Neuronal stem cell (in vitro differentiated cells): ENCODE data around the gene MINK1.
"Not testable (repeated sequence)": the region's sequence is repeated elsewhere in the genome, so short reads cannot be mapped to it uniquely, and the experiment has no call there.

Experiments used
- DNase-seq: peaks from one replicate; pipeline ENCODE4 v3.0.0-alpha.2; 2013; ENCODE audit warnings: low spot score
- H2AFZ ChIP-seq: one replicate; pipeline ENCODE4 v1.6.1; 2013; ENCODE audit warnings: mild to moderate bottlenecking, low read length, inconsistent platforms
- H2AK5ac ChIP-seq: 2 replicates; pipeline ENCODE4 v1.6.1; 2013; ENCODE audit warnings: low read depth, mild to moderate bottlenecking, inconsistent platforms, low read length, moderate library complexity, mixed read lengths
- H2BK120ac ChIP-seq: 2 replicates; pipeline ENCODE4 v1.6.1; 2013; ENCODE audit warnings: low read depth, mild to moderate bottlenecking, inconsistent platforms, low read length, moderate library complexity, mixed read lengths
- H2BK12ac ChIP-seq: one replicate; pipeline ENCODE4 v1.6.1; 2013; ENCODE audit warnings: low read length, inconsistent platforms
- H2BK15ac ChIP-seq: 2 replicates; pipeline ENCODE4 v1.6.1; 2013; ENCODE audit warnings: mild to moderate bottlenecking, low read length, inconsistent platforms, mixed read lengths
- H2BK5ac ChIP-seq: one replicate; pipeline ENCODE4 v1.6.1; 2013; ENCODE audit warnings: inconsistent platforms, mild to moderate bottlenecking, low read length, moderate library complexity
- H3K14ac ChIP-seq: one replicate; pipeline ENCODE4 v1.6.1; 2013; ENCODE audit warnings: low read length, inconsistent platforms
- H3K18ac ChIP-seq: 2 replicates; pipeline ENCODE4 v1.6.1; 2013; ENCODE audit warnings: low read length, inconsistent platforms
- H3K23ac ChIP-seq: 2 replicates; pipeline ENCODE4 v1.6.1; 2013; ENCODE audit warnings: low read depth, mild to moderate bottlenecking, mixed read lengths, low read length, inconsistent platforms; ENCODE audit not compliant: poor library complexity
- H3K27ac ChIP-seq: replicated peaks from 3 replicates; pipeline ENCODE4 v1.5.1; 2013; ENCODE audit warnings: low read length, inconsistent platforms
- H3K27me3 ChIP-seq, 3 experiments: 2 replicates each; pipeline ENCODE4 v1.6.1; 2013; ENCODE audit warnings: low read length in 3 of 3, mild to moderate bottlenecking in 2 of 3, inconsistent platforms in 1 of 3, low read depth in 1 of 3, mixed read lengths in 1 of 3, moderate library complexity in 1 of 3; ENCODE audit not compliant: control insufficient read depth in 3 of 3, insufficient read depth in 3 of 3
- H3K36me3 ChIP-seq, 2 donors: replicated peaks in 1 of 2; 2 replicates each; pipeline ENCODE4 v1.6.1; 2013; ENCODE audit warnings: low read length in 2 of 2; ENCODE audit not compliant: control insufficient read depth in 2 of 2, insufficient read depth in 2 of 2
- H3K4ac ChIP-seq: 2 replicates; pipeline ENCODE4 v1.6.1; 2013; ENCODE audit warnings: inconsistent platforms, mild to moderate bottlenecking, low read length, moderate library complexity
- H3K4me1 ChIP-seq, 2 donors: 1 replicate in 1 of 2; 2 replicates in 1 of 2; pipeline ENCODE4 v1.6.1; 2013; ENCODE audit warnings: low read length in 2 of 2, low read depth in 1 of 2; ENCODE audit not compliant: control insufficient read depth in 2 of 2, insufficient read depth in 1 of 2
- H3K4me2 ChIP-seq: one replicate; pipeline ENCODE4 v1.6.1; 2013; ENCODE audit warnings: mild to moderate bottlenecking, low read length, inconsistent platforms; ENCODE audit not compliant: insufficient read depth, poor library complexity, severe bottlenecking
- H3K4me3 ChIP-seq, 2 donors: 2 replicates each; pipeline ENCODE4 v1.5.1; 2013; ENCODE audit warnings: low read length in 2 of 2, mild to moderate bottlenecking in 2 of 2, inconsistent platforms in 1 of 2, moderate library complexity in 1 of 2
- H3K79me1 ChIP-seq: one replicate; pipeline ENCODE4 v1.6.1; 2013; ENCODE audit warnings: low read depth, mild to moderate bottlenecking, inconsistent platforms, low read length, moderate library complexity
- H3K9ac ChIP-seq: one replicate; pipeline ENCODE4 v1.6.1; 2013; ENCODE audit warnings: mild to moderate bottlenecking, low read depth, low read length, inconsistent platforms; ENCODE audit not compliant: poor library complexity
- H3K9me3 ChIP-seq, 2 donors: replicated peaks in 1 of 2; 2 replicates each; pipeline versions ENCODE3 to v1.6.1; 2013; ENCODE audit warnings: low read length in 2 of 2, mild to moderate bottlenecking in 2 of 2, inconsistent platforms in 1 of 2, low read depth in 1 of 2, mixed read lengths in 1 of 2, moderate library complexity in 1 of 2; ENCODE audit not compliant: control insufficient read depth in 2 of 2, insufficient read depth in 1 of 2
- H4K8ac ChIP-seq: one replicate; pipeline ENCODE4 v1.6.1; 2013; ENCODE audit warnings: low read depth, mild to moderate bottlenecking, inconsistent platforms, low read length, moderate library complexity
- H4K91ac ChIP-seq: one replicate; pipeline ENCODE4 v1.6.1; 2013; ENCODE audit warnings: low read length, low read depth, mild to moderate bottlenecking, inconsistent platforms; ENCODE audit not compliant: poor library complexity
- WGBS, 2 donors: extraction: QIAGEN DNeasy Blood & Tissue Kit; methylation state at CpG; one replicate each; pipeline ENCODE4 v1.1.7; 2013; ENCODE audit warnings: missing lambda C conversion rate in 2 of 2, mixed read lengths in 1 of 2; ENCODE audit not compliant: insufficient read length in 2 of 2, insufficient replicate concordance in 1 of 2; ENCODE audit errors: extremely low coverage in 2 of 2; 5-methylcytosine and 5-hydroxymethylcytosine counted together

Gene MINK1

GRCh38 chr17:4921320-4921719 lies 88.2 kb downstream of the MINK1 start:
- Histone ChIP-seq H3K27me3 (no peaks in the 10 kb centered on the region), H2BK15ac (no peak overlapping the region), H3K4ac (no peak overlapping the region), H3K18ac (no peak overlapping the region), H2AFZ (no peak overlapping the region), H3K27ac (no peak overlapping the region), H2BK12ac (no peak overlapping the region), H2BK120ac (no peak overlapping the region), H3K14ac (no peak overlapping the region), H3K23ac (no peak overlapping the region), H4K91ac (no peak overlapping the region), H4K8ac (no peak overlapping the region), H3K4me2 (no peak overlapping the region), H3K36me3 (no peaks in the 10 kb centered on the region), H2BK5ac (no peak overlapping the region), H3K9me3 (no peaks in the 10 kb centered on the region), H3K79me1 (no peaks in the 10 kb centered on the region), H2AK5ac (no peak overlapping the region), H3K4me3 (no peak overlapping the region), H3K9ac (no peak overlapping the region), H3K4me1 (no peaks in the 10 kb centered on the region)
- no CpG with 5 or more reads among the region's 4 CpGs for WGBS, 2 donors
- DNase-seq = no peak

GRCh38 chr17:4926577-4927335 lies 93.6 kb downstream of the MINK1 start:
- H2BK120ac ChIP-seq, DNase-seq, H2AK5ac ChIP-seq, H3K9ac ChIP-seq, H2BK5ac ChIP-seq, H2AFZ ChIP-seq, H3K79me1 ChIP-seq, H4K91ac ChIP-seq, H3K27me3 ChIP-seq, H3K27ac ChIP-seq, H3K9me3 ChIP-seq, H2BK15ac ChIP-seq, H4K8ac ChIP-seq, H3K36me3 ChIP-seq, H3K14ac ChIP-seq, H3K4me2 ChIP-seq, H3K4me1 ChIP-seq, H3K18ac ChIP-seq, H3K23ac ChIP-seq, H3K4me3 ChIP-seq, H3K4ac ChIP-seq, H2BK12ac ChIP-seq: not testable (repeated sequence)
- WGBS, 2 donors = no CpG with 5 or more reads among the region's 24 CpGs

- H3K36me3 ChIP-seq = no peaks in the 10 kb centered on the region
- no peak overlapping the region for H3K4me3 ChIP-seq
- no peak overlapping the region for H4K8ac ChIP-seq
- whole genome bisulfite sequencing, 2 donors = 100% methylated on average over 1 of the region's 18 CpGs; no CpG with 5 or more reads in 1 of the 2 donors
- no peak overlapping the region for H2AK5ac ChIP-seq
- H3K4me1 ChIP-seq = no peaks in the 10 kb centered on the region
- H2BK5ac ChIP-seq = no peak overlapping the region
- no peak overlapping the region for H3K27ac ChIP-seq
- H2BK12ac ChIP-seq = no peak overlapping the region
- no peak overlapping the region for H3K9ac ChIP-seq
- no peak overlapping the region for H2BK120ac ChIP-seq
- H3K9me3 ChIP-seq = no peaks in the 10 kb centered on the region
- H2AFZ ChIP-seq = no peak overlapping the region
- H3K23ac ChIP-seq = no peak overlapping the region
- no peak overlapping the region for H3K18ac ChIP-seq
- H3K14ac ChIP-seq = no peak overlapping the region
- no peaks in the 10 kb centered on the region for H3K79me1 ChIP-seq
- no peak overlapping the region for H3K4me2 ChIP-seq
- no peaks in the 10 kb centered on the region for H3K27me3 ChIP-seq
- DNase-seq = no peak
- no peak overlapping the region for H4K91ac ChIP-seq
- H2BK15ac ChIP-seq = no peak overlapping the region
- H3K4ac ChIP-seq = no peak overlapping the region
These were observed 95.7 kb downstream of the MINK1 start for GRCh38 chr17:4928881-4929280.

GRCh38 chr17:4931963-4932362 lies 98.8 kb downstream of the MINK1 start, which contains the start of gene GP1BA:
GP1BA (plus strand) TSS chr17:4932277; CDS start chr17:4932605, 328 bp downstream.
- Histone ChIP-seq H3K18ac (peak within 1 kb of the TSS; percentile 17), H3K9me3 (no peaks in the 10 kb centered on the region), H3K36me3 (peaks cover 5 to 16% of the 10 kb centered on the region in 2 donors), H4K8ac (no peak within 1 kb of the TSS), H4K91ac (no peak within 1 kb of the TSS), H3K14ac (no peak within 1 kb of the TSS), H3K4me1 (peaks cover 0 to 2% of the 10 kb centered on the region in 2 donors), H2AFZ (no peak within 1 kb of the TSS), H3K9ac (peak within 1 kb of the TSS; percentile 78), H3K27me3 (no peaks in the 10 kb centered on the region), H3K4me2 (no peak within 1 kb of the TSS), H2BK15ac (no peak within 1 kb of the TSS), H2BK120ac (no peak within 1 kb of the TSS), H3K27ac (no peak within 1 kb of the TSS), H2BK5ac (peak within 1 kb of the TSS; percentile 22), H2AK5ac (no peak within 1 kb of the TSS), H3K79me1 (no peaks in the 10 kb centered on the region), H3K23ac (no peak within 1 kb of the TSS), H3K4ac (no peak within 1 kb of the TSS), H3K4me3 (no peak within 1 kb of the TSS), H2BK12ac (no peak within 1 kb of the TSS)
- no CpG with 5 or more reads among the region's 14 CpGs for WGBS, 2 donors
- DNase-seq = no peak
